Hematopoietic multipotent progenitor cell treated with erythropoietin and hydrocortisone succinate and interleukin-3 and kit ligand, for 6 days (in vitro differentiated cells): ENCODE data around the gene BSPRY.
A peak's percentile ranks its signal among the peaks of the same experiment; 100 is the strongest.

Source experiments
- DNase-seq: peaks from one replicate; pipeline ENCODE4 v3.0.0-alpha.2; 2015

BSPRY gene

DNA sequence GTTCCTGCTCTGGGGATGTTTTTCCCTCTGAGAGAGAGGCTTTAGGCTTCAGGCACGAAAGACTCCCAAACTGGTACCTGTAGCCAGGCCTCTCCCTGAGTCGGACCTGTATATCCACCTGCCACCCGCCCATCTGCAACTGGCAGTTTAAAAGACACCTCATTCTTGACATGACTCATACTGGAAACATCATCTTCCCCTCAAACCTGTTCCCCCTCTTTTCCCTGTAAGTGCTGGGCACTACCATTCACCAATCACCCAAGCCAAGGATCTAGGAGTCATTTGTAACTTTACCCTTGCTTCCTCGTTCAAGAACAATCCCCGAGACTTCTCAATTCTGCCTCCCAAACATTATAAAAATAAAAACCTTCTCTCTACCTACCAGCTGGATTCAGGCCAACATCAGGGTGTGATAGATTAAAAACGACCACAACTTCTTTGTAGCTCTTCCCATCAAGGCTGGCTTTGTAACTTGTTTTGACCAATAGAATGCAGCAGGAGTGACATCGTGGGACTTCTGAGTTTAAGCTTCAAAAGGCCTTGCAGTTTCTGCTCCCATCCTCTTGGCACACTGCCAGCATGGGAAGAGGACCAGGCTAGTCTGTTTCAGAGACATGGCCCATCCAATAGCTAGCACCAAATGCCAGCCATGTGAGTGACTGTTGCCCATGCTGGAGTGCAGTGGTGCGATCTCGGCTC lies 7.5 kb upstream of the BSPRY start:
- peak; percentile 95 for DNase-seq

DNA sequence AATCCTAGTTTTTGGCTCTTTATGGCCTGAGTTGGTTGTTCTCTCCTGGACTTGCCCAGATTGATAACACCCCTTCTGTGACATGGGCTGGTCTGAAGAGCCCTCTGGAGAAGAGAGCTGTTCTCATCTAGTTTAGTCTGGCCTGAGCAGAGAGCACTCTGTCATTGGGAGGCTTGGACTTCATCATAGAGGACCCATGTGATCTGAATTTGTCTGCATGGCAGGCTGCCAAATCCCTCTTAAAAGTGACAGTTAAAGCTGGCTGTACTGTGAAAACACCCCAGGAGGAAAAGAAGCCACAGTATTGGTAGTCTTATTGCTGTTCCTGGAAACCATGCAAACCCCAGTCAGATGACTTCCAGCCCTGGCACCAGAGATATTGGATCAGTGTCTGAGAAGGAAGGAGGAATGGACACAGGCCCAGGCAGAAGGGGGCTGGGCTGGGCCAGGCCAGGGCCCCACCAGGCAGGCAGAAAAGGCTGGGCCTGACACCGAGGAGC lies 5.6 kb upstream of the BSPRY start:
- DNase-seq = peak; percentile 99

DNA sequence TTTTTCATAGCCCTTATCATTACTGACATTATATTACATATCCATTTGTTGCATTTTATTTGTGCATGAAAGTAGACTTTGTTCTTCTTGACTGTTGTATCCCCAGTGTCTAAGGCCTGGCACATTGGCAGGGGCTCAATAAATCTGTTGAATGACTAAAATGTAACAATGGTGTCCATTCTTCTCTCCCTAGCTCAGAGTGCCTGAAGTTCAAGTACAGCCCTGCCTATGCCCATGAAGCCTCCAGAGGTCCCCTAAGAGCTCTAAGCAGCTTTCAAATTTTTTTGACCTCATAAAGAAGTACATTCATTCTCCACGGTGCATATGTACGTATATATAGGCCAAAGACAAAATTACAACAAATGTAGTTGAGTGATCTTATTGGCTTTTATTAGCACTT lies 4.2 kb upstream of the BSPRY start:
- DNase-seq = peak; percentile 48

DNA sequence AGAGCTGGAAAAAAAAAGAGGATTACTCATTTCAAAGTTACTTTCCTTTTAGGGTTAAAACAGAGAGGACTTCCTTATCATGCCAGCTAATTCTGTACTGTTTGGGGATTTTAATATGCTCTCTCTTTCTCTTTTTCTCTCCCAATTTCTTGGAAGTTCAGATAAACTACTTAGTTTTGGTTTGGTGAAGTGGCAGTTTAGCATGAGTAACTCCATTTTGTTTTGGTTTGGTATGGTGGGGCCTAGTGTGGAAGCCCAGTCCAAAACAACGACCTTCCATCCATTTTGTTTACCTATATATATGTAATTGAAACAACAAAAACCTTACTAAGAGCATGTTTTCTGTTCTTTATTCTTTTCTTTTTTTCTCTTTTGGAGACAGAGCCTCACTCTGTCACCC lies 3.7 kb upstream of the BSPRY start:
- no peak for DNase-seq

DNA sequence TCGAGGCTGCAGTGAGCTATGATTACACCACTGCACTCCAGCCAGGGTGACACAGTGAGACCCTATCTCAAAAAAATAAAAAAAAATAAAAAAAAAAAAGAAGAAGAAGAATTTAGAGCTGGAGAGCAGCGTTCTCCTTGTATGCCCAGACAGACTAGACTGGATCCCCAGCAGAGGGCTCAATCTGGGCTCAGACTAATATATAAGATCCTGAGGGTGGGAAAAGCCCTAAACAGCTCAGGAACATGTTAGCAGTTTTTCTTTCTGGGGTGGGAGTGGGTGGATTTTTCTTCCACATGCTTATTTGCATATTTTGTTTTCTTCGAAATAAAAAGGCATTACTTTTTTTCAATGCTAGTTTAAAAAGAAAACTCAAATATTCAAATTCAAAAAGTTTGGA lies 904 bp upstream of the BSPRY start:
- DNase-seq = peak; percentile 39

DNA sequence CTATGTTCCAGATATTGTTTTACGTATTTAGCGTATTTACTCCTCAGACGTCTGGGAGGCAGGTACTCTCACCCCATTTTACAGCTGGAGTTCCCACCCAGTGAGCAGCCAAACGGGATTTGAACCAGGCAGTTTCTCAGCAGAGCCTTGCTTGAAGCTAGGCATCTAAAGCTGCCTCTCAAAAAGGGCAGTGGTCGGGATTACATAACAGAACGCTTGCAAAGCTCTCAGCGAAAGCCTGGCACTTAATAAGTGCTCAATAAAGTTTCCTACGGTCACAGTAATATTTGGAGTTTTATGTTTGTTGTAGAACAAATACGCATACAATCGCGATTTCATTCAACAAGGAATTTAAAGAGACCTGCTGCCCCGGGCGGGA lies 286 bp upstream of the BSPRY start:
- DNase-seq = peak; percentile 53

DNA sequence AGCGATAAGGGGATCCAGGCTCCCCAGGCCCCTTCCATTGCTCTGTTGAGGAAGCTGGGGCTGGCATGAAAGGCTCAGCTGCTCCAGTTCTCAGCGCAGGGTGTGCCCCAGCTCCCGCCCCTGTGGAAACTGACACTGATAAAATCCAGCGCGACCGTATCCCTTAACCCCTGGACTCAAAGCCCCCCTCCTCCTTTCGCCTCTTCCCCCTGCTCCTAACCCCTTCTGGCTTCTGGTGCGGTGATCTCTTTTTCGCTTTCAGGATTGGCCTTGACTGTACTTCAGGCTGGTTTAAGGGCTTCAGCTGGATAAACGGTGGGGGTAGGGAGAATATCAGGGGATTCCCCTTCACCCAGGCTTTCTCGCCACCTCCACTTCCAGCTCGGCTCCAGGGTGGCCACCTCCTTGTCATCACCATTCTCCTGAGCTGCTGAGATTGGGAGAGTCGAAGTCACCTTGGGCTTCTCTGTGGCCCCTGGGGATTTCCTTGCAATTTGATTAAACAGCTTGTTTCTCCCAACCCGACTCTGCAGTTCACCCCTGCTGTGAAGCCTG lies 843 bp downstream of the BSPRY start:
- peak; percentile 61 for DNase-seq

DNA sequence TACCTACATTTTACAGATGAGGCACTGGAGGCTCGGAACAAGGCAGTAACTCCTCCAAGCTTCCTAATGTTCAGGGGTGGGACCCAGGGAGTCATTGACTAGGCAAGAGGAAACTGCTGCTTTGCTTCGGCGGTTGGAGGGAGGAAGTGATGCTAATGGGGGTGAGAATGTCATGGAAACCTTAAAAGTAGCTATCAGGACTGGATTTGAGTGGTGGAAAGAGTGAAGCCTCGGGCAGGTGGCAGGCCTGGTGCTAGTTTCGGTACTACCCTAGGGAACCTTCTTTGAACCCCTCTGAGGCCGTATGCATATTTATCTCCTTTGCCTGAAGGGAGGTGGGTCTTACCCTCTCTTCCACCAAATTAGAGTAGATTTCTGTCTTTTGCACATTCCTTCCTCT lies 1.6 kb downstream of the BSPRY start:
- peak; percentile 67 for DNase-seq

DNA sequence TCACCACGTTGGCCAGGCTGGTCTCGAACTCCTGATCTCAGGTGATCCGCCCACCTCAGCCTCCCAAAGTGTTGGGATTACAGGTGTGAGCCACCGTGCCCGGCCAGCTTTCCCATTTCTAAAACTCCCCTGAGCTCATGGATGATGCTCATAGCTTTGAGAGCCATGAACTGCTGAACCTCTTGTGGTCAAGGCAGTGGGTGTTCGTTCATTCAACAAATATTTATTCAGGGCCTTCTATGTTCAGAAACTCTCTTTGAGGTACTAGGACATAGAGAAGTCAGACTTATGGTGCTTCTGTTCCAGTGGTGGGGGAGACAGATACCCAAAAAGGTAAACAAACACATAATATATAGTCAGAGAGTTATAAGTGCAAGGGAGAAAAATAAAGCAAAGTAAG lies 2.7 kb downstream of the BSPRY start:
- no peak for DNase-seq

DNA sequence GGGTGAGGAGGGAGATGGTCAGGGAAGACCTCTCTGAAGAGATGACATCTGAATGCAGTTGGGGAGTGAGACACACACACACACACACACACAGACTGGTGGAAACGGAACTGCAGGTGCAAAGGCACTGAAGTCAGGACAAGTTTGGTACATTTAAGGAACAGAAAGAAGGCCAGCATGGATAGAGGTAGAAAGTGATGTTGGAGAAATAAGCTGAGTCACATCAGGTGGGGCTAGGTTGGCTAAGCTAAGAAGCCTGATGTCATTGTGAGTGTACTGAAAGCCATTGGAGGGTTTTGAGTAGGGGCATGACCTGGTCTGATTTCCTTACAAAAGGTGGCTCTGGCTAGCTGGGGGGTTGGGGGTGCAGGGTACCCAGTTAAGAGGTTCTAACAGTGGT lies 3.1 kb downstream of the BSPRY start:
- peak; percentile 54 for DNase-seq

DNA sequence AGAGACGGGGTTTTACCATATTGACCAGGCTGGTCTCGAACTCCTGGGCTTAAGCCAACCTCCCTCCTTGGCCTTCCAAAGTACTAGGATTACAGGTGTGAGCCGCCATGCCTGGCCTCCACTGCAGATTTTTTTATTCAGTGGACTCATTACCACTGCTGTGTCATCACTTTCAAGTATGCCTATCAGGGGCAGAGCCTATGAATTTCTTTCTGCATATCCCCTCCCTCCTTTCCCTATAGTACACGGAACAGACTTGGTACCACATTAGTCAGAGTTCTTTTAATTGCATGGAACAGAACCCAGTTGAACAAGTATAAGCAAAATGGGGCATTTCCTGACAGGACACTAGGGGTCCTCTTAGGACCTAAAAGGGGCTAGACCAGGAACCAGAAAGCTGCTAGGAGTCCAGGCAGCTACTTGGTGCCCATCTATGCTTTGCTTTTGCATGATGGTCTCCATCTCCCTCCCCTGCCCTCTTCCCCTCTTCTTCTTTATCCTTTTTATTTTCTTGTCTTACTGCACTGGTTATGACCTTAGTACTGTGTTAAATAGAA lies 5.8 kb downstream of the BSPRY start:
- DNase-seq = peak; percentile 64

DNA sequence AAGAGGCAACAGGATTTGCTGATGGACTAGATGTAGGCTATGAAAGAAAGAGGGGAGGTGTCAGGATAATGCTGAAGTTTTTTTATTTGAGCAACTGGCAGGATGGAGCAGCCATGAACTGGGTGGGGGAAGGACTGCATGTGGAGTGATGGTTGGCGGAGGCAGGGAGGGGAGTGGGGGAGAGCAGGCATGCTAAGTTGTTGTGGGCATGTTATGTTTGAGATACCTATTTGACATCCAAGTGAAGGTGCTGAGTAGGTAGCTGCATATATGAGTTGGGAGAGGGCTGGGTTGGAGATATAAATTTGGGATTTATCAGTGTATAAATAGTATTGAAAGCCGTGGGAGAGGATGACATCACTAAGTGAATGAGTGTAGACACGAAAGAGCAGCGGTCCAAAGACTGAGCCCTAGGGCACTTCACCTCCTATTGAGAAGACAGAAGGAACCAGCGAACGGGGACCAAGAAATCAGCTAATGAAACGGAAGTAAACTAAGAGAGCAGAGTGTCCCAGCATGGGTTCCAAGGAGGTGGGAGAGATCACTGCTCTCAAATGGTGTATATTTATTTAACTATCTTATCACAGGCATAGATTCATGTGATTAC lies 7.4 kb downstream of the BSPRY start:
- DNase-seq = no peak

DNA sequence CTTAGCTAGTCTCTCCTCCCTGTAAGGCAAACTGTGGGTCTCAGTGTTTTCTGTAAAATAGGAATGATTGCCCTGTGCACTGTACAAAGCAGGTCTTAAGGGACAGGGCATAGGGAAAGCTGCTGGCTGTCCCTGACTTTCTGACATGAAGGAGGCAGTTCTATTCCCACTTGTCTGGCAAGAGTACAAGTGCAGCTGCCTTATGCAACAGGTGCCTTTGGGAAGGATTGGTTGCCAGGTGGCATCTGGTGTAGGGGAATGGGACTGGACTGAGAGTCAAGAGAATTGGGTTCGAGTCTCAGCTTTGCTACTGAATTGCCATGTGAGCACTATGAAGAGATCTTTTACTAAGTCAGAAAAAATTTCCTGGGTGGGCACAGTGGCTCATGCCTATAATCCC lies 10.0 kb downstream of the BSPRY start:
- no peak for DNase-seq

DNA sequence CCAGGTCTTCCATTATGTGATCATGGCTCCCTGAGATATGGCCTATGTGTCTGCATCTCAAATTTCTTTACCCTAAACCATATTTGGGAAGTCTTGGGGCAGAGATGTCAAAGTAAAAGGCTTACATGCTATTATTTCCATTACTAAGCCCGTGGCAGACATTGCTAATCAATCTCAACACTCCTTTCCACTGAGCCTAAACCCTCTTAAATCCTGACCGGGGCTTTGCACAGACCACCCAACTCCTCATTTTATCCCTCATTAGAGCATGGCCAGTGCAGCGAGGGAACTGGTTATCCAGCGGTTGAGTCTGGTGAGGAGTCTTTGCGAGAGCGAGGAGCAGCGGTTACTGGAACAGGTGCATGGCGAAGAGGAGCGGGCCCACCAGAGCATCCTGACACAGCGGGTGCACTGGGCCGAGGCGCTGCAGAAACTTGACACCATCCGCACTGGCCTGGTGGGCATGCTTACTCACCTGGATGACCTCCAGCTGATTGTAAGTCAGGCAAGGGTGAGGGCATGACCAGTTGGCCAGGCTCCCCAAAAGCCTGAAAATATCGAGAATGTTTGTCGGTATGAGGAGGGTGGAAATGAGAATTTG lies 11.0 kb downstream of the BSPRY start:
- DNase-seq = no peak

DNA sequence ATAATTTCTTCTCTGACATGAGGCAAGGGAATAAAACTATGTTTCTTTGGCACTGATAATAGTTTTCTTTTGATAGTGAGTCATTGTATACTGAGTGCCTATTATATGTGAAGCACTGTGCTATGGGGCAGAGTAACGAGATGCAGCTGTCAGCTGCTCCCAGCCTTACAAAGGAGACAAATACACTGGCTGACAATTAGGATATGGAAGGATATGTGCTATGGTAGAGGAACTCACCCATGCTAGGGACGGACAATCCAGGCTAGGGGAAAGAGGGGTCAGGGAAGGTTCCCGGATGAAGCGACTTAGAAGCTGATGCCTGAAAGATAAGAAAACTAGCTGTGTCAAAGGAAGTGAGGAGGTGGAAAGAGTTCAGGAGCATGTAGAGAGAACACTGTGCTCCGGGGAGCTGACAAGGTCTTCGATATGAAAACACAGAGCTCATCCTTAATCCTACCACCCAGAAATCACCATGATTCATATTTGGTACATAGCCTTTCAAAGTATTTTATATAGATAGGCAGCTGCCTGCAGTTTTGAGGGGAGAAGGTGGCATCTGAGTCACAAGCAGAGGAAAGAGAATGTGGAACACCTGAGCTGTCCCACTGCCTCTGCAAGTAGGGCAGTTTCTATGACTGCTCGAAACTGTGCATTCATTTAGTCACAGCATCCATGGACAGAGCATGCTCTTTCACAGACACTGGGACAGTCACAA lies 12.1 kb downstream of the BSPRY start:
- no peak for DNase-seq

DNA sequence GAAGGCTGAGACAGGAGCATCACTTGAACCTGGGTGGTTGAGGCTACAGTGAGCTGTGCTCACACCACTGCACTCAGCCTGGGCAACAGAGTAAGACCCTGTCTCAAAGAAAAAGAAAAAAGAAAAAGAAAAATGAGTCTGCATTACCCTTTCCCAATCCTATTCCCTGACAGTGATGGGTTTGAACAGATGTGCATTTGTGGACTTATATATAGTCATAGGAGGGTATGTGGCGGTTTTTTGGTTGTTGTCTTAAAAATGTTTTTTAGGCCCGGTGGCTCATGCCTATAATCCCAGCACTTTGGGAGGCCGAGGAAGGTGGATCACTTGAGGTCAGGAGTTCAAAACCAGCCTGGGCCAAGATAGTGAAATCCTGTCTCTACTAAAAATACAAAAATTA lies 14.0 kb downstream of the BSPRY start:
- DNase-seq = no peak

DNA sequence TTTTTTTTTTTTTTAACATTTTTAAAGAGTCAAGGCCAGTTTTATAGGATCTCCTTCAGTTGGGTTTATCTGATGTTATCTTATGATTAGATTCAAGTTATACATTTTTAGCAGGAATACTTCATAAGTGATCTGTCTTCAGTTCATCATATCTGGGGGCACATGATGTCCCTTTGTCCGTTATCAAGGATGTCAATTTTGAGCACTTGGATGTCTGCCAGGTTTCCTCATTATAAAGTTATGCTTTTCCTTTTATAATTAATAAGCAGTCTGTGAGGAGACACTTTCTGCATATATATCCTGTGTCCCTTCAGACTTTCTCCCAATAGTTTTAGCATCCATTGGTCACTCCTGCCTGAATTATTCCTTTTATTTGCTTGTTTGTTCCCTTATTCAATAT lies 15.6 kb downstream of the BSPRY start:
- peak; percentile 80 for DNase-seq

DNA sequence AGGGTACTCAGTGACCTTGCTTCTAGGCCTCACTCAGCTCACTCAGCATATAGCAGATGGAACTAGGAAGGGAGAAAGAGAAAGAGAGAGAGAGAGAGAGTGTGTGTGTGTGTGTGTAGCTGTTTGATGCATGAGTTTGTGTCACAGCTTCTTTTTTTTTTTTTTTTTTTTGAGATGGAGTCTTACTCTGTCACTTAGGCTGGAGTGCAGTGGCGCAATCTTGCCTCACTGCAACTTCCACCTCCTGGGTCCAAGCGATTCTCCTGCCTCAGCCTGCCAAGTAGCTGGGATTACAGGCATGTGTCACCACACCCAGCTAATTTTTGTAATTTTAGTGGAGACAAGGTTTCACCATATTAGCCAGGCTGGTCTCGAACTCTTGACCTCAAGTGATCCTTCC lies 16.3 kb downstream of the BSPRY start:
- DNase-seq = peak; percentile 31

DNA sequence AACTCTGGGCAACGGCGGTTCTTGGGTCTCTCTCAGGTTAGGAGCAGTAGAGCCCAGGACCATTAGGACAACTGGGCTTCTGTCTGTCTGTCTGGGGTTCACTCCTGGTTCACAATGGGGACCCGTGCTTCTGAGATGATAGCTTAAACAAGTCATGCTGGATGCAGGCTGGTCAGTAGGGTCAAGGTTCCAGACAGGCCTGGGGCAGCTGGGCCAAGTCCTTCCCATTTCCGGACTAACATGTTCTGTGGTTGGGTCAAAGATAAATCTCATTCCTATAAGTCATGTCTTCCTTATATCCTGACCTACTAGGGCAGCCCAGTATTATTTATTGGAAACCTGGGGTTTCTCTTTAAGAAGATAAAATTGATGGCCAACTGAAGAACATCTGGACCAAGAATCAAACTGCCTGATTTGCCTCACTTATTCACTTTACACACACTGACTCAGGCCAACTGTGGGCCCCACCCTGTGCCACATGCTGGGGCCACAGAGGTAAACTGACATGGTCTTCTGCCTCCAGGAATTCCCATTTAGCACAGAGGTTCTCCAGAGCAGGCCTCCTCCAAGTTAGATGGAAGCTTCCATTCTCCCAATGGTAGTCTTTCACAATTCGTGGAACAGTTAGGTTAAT lies 19.1 kb downstream of the BSPRY start:
- peak; percentile 72 for DNase-seq

DNA sequence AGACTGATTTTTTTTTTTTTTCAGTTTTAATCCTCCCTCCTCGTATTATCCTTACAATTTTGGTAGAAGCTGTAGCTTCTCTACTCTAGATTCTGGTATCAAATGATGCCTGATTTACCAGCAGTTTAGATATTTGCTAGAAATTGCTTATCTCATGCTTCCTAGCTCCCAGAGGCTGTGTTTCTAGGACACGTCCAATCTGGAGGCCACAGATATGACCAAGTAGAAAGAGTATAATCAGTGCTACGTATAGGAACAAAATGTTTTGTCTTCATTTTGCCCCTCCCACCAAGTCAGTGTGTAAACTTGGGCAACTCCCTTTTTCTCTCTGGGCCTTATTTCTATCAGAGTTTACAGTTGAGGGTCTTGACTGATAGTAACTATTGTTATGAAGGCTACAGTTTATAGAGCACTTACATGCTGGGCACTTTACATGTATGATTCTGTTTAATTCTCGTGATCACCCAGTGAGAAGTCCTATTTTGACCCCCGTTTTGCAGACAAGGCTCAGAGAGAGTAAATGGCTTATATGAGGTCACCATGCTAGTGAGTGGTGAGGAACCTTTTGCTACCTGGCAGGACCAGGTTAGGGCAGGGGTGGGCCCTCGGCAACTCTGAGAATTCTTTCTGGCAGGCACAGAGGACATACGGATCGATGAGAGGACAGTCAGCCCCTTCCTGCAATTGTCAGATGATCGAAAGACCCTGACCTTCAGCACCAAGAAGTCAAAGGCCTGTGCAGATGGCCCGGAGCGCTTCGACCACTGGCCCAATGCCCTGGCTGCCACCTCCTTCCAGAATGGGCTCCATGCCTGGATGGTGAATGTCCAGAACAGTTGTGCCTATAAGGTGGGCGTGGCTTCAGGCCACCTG lies 19.9 kb downstream of the BSPRY start:
- peak; percentile 99 for DNase-seq

DNA sequence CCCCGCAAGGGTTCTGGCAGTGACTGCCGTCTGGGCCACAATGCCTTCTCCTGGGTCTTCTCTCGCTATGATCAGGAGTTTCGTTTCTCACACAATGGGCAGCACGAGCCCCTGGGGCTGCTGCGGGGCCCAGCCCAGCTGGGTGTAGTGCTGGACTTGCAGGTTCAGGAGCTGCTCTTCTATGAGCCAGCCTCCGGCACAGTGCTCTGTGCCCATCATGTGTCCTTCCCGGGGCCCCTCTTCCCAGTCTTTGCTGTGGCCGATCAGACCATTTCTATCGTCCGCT lies 20.5 kb downstream of the BSPRY start:
- DNase-seq = no peak

DNA sequence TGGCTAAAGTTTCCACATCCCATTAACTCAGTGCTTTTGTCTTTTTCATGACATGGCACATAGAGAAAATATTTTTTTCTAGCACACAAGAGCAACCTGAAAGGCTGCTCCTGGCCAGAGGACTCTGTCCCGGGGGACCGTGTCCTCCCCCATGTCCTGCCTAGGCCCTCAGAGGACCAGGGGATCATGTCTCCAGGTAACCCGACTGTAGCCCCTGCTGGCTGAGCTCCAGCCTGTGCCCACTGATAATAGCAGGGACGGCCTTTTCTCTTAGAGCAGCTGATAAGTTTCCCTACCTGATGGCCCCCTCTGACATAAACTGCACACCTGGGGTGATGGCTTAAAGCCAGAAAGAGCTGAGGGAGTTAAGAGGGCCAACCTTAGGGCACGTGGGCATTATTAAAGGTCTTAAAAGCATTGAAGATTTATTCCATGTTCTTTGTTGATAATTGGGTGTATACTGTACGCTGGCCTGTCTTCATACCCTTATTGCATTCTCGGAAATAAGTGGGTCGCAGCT lies 21.5 kb downstream of the BSPRY start:
- no peak for DNase-seq
